Activated CD4-positive, alpha-beta T cell treated with anti-CD3 and anti-CD28 coated beads, Interleukin-2, amount 50 U/mL, for 48 hours (primary cell): ENCODE results near the gene FANCI.
A peak's percentile ranks its signal among the peaks of the same experiment; 100 is the strongest.

Experiments
- DNase-seq, 2 experiments: peaks; one replicate each; pipeline ENCODE4 v3.0.0-alpha.2; 2020

FANCI gene

GRCh38 chr15:89334510-89335297, 90.9 kb downstream of the FANCI start, which contains the start of gene POLG:
POLG (minus strand) TSS chr15:89334824; CDS start chr15:89333754, 1,070 bp downstream.
- peak; percentile 98 for DNase-seq

DNA sequence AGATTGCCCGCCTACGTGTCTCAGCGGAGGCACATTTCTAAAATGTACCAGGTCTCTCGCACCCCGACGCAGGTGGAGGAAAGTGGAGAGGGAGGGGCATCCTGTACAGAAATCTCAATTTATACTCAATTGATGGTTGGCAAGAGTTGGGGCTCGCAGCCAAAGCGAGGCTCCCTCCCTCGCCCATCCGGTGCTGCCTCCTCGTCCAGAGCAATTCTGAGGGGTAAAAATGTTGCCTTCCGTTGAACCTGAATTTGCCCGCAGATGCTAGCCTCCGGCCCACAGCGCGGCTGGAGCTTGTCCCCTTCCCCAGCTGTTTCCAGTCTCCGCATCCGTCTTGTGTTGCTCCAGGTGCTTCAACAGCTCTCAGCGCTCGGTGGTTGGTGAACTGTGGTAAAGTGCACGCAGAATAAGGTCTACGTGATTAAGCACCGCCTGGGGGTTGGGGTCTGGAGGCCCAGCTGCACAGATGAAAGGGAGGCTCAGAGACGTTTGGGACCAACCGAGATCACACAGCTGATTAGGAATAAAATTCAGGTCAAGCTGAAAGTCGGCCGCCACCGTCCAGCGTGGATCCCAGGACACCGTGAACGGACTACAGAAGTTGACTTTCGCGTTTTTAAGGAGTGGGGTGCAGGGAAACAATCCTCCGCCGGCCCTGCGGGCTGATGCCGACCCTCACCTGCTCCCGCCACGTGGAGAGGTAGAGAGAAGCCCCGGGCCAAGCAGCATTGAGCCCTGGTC, 91.7 kb downstream of the FANCI start:
- no peak for DNase-seq

DNA sequence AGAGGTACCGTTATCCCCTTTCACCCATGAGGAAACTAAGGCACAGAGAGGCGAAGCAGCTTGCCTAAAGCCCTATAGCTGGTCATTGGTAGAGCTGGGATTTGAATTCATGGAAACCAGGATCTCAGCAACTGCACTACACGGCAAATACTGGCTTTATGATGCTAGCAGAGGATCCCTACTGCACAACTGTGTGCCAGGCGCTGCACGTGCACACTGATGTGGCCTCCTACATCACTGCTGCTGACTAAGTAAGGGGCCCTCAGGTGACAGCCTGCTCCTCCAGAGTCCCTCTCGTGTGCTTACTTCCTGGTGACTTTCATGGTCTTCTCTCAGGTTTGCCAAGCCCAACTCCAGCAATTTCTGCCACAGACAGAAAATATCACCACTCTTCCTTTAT, 94.3 kb downstream of the FANCI start:
- no peak for DNase-seq

- DNase-seq, result no peak
Measured at GRCh38 chr15:89340573-89340972, 96.8 kb downstream of the FANCI start.

- no peak for DNase-seq
Measured at GRCh38 chr15:89341316-89342005, 97.7 kb downstream of the FANCI start.

- DNase-seq, result no peak
Measured at GRCh38 chr15:89342840-89343239, 99.1 kb downstream of the FANCI start.

GRCh38 chr15:89345248-89345647, 101.5 kb downstream of the FANCI start:
- no peak for DNase-seq

DNA sequence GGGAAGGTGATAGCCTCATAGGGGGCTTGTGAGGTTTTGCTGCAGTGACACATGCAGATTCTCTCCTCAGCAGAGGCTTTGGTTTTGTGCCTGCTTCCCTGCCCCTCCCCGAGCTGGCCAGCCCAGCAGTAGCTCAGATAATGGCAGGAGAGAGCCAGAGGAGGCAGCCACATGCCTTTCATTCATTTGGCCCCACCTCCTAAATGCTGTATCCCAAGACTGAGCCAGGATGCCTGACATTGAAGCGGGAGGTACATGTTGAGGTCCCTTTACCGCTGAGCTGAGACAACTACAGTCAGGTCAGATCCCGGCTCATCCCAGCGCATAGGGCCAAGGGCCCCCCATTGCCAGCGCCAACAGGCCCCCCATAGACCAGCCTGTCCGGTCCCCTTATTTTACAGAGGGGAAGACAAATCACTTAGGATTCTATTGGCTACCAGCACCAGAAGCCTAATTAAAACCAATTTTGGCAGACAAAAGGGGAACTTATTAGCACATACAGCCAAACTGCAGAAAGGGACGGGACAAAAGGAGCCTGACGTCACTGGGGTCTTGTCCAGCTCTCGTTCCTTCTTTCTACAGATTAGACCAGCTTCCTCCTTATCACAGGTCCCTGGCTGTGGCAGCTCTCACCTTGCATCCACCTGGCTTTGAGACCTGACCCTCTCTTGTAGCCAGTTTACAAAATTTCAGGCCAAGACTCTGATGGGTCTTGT, 102.9 kb downstream of the FANCI start:
- no peak for DNase-seq

- no peak for DNase-seq
Measured at GRCh38 chr15:89349206-89349558, 105.4 kb downstream of the FANCI start.

DNA sequence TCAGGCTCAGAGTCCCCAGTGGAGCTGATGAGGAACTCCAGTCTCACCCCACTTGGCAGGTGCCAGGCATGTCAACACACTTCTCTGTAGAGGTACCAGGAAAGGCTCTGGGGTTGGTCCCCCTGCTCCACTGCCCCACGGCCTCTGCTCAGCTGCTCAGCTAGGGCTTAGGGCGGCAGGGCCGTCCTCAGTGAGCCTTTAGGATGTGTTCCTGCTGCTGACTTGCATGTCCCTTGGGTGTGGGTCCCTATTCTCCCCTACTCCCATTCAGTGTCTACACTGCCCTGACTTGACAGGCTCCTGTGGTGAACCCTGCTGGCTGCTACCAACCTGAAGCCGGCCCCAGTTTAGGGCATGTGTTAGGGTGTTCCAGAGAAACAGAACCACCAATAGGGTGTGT, 108.7 kb downstream of the FANCI start:
- DNase-seq, result no peak

- DNase-seq, result no peak
Measured at GRCh38 chr15:89353991-89354390, 110.2 kb downstream of the FANCI start.

GRCh38 chr15:89356634-89357298, 113.0 kb downstream of the FANCI start:
- DNase-seq, result no peak

DNA sequence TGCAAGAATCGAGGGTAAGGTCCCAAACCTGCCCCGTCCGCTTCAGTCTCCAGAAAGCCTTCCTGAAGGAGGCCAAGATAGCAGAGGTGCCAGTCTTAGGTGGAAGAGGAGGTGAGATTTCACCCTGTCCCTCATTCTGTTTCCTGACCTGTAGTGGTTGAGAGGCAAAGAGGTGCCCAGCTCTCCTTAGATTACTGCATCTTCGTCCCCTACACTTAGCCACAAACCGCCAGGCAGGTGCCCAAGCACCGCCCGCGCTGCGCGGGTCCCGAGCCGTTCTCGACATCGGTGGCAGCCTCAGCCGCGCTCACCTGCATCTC, 114.6 kb downstream of the FANCI start:
- DNase-seq, result peak in 1 of 2 experiments; percentile 88

DNA sequence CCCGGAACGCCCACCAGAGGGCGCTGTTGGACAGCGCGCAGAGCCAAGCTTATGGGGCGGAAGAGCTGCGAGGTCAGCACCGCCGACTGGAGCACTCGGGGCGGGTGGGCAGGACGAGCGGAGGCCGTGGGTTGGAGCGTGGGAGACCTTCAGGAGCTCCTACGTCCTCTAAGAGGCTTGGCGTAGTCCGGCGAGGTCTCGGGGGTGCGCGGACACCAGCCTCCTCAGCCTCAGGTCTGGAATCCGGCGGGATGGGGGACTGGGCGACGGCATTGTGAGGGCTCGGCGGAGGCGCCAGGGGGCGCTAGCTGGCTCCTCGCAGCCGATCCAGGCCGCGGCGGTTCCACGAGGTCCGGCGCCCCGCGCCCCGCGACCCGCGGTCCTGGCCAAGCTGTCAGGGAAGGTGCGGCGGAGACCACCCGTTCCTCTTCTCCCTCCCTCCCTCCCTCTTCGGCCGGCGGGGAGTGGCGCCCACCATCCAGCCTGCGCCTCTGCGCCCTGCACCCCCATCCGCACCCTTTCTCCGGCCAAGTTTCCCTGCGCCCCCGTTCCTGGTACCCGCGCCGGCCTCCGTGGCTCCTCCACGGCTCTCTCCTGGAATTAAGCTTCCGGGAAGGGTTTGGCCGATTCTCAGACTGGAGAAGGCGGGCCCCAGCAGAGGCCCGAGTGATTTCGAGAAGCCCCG, 115.1 kb downstream of the FANCI start:
- DNase-seq, result peak in 1 of 2 experiments; percentile 79

GRCh38 chr15:89359471-89360293, 115.9 kb downstream of the FANCI start:
- DNase-seq, result no peak

DNA sequence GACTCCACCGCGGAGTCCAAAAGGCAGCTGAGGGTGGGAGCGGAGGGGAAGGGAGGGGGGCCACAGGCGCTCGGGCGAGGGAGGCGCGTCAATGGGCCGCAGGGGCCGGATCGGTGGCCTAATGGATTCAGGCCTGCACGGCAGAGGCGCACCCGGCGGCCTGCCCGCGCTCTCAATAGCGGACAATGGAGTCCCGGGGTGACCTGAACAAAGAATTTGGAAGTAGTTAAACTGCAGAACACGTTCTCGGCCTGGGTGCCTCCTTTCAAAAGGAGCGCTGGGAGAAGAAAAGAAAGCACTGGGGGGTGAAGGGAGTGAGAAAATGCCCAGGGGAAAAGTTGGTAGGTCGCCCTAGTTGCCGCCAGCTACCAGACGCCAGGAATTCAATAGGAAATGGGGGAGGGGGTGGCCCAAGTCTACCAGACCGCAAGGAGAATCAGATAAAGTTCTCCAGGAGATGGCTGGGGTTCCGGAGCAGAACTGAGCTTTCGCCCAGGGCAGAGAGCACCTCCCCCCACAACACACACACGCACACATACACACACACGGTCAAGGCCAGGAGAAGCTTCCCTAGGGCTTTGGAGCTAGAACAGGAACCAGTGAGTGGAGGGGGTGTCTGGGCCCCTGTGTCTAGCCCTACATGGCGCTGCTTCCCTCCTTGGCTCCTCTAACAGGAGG, 116.7 kb downstream of the FANCI start:
- no peak for DNase-seq

GRCh38 chr15:89361451-89362202, 117.8 kb downstream of the FANCI start:
- peak; percentile 66 to 75 for DNase-seq

DNA sequence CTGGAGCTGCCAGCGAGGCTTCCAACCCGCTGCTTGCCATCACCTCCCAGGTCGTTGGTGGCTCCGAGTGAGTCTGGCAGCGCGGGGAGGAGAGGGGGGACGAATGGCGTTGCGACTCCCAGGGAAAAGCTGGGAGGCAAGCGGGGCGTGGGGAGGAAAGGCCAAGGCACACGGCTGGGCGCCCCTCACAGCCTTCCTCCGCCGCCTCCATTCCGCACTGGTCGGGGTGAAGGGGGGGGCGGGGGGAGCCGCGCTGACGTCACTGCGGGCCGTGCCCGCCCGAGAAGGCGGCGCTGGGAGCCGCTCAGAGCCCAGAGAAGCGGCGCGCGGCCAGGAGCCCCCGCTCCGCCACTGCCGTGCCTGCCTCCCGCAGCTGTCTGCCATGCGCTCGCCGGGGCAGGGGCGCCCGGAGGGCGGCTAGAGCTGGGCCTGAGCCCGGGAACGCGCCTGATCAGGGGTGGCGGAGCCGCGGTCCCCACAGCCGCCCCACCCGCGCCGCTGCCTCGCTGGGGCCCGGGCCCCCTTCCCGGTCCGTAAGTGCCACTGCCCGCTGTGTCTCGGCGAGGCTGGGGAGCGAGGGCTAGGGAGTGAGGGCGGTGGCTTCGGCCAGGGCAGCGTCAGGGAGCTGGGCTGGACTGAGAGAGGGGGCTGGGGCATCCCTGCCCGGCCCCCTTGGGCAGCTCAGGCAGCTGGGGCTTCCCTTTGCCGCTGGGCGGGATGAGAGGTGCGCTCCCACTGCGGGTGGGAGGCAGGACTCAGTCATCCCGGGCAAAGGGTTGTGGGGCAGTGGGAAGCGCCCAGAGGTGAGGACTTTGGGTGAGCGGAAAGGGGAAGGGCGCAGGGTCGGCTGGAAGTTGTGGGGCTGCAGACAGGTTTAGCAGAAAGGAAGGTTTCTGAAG, 118.7 kb downstream of the FANCI start:
- no peak for DNase-seq

GRCh38 chr15:89363133-89363532, 119.4 kb downstream of the FANCI start:
- DNase-seq, result no peak
